GM19099 (cell line): Measurements from ENCODE around the gene LCP2.
A peak's percentile ranks its signal among the peaks of the same experiment; 100 is the strongest.

ENCODE experiments used
- POLR2A ChIP-seq: IDR thresholded peaks from 3 replicates; pipeline ENCODE4 v1.6.1; 2011; ENCODE audit warnings: low read depth; ENCODE audit not compliant: insufficient read length; ENCODE audit errors: extremely low read depth

The LCP2 gene

DNA sequence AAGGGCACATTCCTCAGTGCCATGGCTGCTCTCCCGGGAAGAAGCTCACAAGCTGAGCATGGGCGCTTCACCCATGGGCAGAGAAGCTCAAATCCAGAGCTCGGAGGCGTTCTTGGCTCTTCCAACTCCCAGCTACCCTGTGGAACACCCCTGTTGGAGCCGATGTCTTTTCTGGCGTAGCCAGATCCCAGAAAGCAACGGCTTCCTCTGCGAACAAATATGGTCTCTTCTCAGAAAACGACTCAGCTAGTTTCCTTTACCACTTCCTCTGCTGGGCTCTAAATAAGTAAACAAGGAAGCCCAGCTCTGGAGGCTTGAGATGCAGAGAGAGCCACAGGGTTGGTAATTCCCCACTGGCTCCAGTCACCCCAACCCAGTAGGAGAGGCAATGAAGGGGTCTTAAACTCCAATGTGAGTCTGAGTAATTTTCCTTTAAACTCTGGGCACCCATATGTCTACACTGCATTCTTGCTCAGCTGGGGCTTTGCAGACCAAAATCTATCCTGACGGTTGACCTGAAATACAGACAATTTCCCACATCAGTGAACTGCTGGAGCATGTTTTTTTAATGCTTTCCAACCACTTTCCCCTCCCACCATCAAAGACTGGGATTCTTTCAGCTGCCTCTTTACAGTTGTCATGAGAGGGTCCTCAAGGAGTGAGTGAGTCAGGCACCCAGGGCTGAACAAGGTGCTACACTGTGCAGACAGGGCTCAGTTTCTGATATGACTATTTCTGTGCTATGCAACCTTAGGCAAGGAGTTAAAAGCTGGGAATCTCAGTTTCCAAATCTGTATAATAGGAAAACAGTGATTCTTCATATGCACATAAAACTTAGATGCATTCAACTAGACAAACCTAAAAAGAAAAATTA is at the start of gene LCP2:
LCP2 (minus strand) TSS at position 189 of the 874 bp plus-strand sequence; CDS start at position 23, 166 bp downstream.
- TF ChIP-seq POLR2A = peak; percentile 41

DNA sequence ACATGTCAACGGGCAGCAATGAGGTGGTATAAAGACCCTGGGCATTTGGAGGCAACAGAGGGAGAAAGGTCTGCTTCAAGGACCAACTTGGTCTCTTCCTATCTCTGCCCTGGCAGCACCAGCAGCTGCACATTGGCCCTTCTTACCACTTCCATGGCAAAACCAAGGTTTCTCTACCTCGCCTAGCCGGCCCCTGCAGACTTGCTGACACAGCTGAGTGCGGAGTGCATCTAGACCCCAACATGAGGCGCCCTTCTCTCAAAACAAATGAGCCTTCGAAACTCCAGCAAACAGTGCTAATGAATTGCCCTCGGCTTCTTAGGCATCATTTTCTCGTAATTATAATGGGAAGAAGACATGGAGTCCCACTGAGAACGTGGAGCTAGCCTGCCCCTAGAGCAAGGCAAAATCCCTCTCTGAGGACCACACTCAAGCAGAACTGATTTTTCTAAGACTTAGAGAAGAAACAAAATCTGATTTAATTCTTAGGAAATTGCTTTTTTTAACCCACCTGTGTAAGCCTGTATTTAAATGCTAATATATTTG is 49.5 kb upstream of the LCP2 start:
- TF ChIP-seq POLR2A = no peak

DNA sequence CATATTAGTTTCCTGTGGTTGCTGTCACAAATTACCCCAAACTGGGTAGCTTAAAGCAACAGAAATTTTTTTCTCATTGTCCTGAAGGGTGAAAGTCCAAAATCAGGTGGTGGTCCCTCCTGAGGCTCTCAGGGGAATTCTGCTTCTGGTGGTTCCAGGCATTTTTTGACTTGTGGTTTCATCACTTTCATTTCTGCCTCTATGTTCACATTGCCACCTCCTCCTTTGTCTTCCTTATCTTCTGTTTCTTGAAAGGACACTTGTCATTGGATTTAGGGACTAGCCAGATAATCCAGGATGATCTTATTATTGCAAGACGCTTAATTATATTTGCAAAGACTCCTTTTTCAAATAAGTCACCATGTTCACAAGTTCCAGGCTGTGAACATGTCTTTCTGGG is 48.4 kb upstream of the LCP2 start:
- TF ChIP-seq POLR2A = no peak

DNA sequence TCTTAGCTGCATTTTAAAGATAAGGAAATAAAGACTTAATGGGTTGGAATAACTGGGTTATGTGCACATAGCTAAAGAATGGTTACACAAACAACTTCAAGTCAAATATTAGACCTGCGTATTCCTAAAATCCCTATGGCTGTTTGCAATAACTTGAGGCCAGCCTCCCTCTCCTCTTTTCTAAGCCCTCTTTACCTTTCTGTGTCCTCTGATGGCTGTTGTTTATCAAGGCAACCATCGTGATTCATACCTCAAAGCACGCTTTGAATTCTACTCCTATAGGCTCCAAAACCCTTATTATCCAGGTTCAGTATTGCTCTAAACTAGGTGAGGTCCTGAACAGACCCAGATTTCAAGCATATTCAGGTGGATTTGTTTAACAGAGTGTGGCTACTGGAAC is 45.6 kb upstream of the LCP2 start:
- no peak for TF ChIP-seq POLR2A

DNA sequence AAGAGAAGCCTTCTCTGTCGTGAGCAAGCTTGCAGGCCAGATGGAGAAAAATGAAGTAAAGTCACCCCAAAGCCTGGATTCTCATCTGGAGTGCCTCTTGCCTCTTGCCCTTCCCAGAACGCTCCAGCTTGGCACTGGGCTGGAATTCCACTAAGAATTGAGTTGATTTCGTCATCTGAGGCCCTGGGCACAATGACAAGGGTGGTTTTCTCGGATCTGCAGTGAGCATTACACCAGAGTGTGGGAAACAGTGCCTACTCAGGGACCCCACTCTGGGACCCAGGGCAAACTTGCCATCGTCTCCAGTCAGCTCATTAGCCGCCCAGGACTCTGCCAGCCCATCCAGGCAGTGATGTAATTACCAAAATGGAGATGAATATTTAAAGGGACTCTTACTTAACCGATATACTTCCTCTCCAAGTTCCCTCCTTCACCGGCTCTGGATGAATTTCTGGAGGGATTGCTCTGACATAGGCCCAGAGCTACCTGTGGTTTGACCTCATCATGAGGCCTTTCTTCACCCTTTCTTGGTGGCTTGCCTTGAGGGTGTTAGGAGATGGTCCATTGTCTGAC is 44.7 kb upstream of the LCP2 start:
- TF ChIP-seq POLR2A = no peak

DNA sequence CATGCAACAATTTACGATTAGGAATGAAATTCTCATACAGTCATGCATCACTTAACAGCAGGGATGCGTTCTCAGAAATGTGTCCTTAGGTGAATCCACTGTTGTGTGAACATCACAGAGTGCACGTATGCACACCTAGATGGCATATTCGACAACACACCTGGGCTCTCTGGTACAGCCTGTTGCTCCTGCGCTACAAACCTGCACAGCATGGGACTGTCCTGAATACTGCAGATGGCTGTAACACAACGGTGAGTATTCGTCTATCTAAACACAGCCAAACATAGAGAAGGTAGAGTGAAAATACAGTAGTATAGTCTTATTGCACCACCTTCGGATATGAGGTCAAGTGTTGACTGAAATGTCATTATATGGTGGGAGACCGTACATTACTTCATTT is 44.0 kb upstream of the LCP2 start:
- TF ChIP-seq POLR2A = no peak

DNA sequence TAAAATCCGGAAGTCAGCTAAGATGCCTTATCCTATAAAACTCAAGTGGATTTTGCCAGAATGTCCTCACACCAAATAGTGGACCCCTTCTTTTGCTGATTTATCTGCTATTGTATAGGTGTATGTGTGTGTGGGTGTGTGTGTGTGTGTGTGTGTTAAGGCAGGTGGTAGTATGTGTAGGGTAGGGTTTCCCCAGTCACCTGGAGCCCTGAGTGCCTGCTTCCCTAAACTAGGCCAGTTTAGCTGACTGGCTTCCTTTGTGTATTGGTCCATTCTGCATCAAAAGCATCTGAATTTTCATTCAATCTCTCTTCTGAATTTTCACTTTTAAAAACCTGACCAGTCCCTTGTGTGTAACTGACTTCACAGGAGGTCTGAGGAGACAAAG is 42.2 kb upstream of the LCP2 start:
- TF ChIP-seq POLR2A = no peak

DNA sequence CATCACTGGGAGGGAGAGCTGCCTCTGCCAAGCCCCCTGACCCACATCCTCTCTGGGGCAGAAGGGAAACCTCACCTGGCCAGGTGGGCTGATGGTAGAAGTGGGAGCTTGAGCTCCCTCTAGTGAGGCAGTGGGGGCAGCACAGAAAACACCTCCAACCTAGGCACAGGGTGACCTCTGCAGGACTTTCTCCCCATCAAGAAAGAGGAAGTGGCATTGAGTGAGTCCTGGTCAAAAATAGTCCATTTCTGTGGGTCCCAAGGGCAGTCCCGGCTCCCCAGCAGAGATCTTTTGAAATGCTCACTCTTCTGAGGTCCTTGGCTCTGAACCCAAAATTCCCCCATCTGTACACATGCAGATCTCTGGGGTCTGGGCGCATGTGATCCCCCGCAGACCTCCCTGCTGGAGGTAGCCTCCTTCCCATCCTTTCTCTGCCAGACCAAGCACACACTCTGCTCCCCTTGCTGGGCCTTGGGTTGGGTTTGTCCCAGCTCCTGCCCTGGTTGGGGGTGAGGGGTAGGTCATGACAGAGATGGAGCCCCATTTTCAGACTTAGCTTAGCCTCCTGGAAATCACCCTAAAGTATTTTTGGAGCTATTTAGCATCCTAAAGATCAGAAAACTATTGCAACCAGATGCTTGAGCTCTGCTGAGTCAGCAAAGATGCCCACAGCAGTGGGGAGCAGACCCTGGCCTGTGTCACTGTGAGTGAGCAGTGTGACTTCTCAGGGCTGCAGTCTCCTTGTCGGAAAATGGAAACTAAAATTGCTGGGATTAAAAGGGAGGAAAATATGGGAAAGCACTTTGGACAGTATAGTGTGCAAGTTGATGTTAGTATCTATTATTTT is 41.6 kb upstream of the LCP2 start:
- no peak for TF ChIP-seq POLR2A

DNA sequence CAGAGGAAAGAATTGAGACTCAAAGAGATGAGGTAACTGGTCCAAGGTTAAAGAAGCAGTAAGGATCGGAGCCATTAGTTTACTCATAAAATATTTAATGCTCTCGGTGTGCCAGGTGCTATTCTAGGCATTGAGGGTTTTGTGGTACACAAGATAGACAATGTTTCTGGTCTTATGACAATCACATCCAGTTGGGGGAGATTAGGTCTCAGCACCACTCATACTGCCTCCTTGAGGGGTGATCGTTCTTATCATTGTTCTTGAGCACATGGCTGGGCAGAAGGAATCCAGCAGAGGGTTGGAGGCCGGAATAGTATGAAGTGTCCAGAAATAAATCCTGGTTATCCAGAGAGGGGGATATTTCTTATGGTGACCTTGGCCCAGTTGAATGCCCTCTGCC is 40.7 kb upstream of the LCP2 start:
- no peak for TF ChIP-seq POLR2A

DNA sequence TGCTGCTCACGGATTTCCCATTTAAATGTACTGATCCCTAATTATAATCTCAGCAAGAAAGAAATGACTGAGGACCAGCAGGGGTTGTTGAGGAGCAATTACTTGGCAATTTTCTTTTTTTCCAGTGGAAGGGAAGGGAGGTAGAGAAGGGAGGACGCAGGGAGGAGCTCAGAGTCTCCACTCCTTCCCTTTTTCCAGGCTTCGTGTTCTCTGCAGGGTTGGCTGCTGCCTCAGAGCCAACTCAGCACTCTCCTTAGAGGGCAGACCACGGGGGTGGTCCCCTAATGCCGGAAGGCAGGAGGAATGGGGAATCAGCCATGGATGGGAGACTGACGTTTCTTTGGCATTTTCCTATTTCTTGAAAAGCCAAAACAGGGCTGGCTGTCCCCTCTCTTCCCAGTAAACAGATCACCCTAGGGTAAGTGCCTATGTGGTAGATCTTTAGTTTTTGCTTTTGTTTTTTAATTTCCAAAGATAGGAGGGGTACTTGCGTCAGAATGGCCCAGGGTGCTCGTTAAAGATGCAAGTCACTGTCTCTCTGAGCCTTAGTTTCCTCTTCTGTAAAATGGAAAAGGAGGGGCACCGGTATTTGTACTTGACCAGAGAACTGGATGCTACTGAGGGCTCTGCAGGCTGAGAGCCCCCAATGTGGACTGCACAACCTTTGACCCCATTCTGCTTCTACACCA is 39.6 kb upstream of the LCP2 start:
- TF ChIP-seq POLR2A = no peak

DNA sequence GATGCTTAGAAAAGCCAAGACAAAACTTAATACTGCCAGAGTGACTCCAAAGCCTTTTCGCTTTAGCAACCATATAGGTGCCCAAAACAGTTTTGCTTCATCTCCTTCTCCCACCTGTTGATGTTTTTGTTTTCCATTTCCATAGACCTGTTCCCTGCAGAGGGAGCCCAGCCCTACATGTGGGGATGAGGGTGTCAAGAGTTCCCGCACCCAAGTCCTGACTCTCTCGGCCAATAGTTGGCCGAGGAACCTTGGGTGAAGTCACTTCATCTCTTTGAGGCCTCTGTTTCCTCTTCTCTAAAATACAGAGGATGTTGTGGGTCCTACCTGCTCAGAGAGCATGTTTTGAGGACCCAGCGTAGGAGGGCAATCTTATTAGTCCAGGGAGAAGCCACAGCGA is 38.5 kb upstream of the LCP2 start:
- TF ChIP-seq POLR2A = no peak

DNA sequence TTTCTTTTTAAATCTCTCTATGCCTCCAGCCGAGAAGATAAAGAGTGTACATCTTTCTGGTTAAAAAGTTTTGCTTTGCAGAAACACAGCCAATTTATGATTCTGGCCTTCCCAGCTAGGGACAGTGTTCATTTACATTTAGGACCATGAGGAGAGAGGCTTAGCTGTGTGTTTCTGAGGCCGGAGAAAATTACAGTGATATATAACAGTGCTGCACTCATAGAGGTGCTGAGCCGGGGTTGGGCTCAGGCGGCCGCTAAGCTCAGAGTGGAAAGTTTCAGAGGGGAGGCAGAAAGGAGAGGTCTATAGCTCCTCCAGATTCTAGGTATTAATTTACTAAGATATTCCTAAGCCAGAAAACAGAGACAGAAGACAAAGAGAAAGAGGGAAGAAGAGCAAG is 37.0 kb upstream of the LCP2 start:
- no peak for TF ChIP-seq POLR2A

DNA sequence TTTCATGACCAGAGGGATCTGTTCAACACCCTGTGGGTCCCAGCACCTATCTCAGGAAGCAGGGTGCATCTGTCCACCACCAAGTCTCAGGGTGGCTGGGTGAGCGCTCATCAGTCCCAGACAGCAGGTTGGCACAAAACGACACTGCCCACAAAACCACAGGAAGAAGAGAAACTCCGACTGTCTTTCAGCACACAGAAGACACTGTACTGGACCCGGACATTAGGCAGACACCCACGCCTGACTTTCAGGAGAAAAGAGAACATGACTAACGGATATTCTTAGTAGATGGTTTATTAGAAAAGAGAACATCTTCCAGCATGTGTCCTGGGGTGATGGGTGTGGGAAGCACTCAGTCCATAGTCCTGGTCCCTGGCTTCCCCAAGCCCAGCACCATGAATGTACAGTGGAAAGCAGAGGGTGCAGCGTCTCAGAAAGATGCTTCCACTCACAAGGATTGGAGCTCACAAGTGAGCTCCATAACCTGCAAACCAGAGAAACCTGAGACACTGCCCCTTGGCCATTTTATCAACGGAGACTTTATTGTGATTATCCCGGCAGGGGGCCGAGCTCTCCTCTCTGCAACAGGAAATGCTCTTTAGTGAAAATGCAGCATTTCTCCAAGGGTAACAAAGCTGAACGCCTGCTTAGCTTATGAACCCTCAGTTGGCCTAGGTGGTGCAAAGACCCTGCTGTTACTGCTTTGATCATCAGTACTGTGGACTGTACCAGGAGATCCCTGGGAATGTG is 35.8 kb upstream of the LCP2 start:
- no peak for TF ChIP-seq POLR2A

DNA sequence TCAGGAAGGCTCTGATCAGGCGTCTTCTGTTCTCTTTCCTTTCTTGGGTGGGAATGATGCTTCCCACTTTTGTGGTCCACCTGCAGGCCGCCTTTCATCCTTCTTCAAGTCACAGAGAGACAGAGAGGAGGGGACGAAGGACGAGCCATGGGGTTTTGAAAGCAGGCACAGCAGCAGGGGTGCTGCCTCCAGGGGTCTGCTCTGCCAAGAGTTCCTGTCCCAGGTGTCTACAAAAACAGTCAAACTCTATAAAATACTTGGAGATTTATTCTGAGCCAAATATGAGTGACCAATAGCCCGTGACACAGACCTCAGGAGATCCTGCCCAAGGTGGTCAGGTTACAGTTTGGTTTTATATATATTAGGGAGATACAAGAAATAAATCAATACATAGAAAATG is 34.5 kb upstream of the LCP2 start:
- TF ChIP-seq POLR2A = no peak
